HEK293 (cell line): ENCODE data around the gene PAIP1.

Experiments
- ATF2 ChIP-seq: fragments of 450-650 bp; formaldehyde crosslinking; IDR thresholded peaks from 2 replicates; pipeline ENCODE4 v1.5.1; 2016; ENCODE audit warnings: missing biosample characterization, missing genetic modification characterization, low read depth
- ZBTB48 ChIP-seq: fragments of 450-650 bp; formaldehyde crosslinking; IDR thresholded peaks from 2 replicates; pipeline ENCODE4 v1.5.1; 2016; ENCODE audit warnings: missing biosample characterization, missing genetic modification characterization
- ZEB2 ChIP-seq: fragments of 450-650 bp; formaldehyde crosslinking; IDR thresholded peaks from 2 replicates; pipeline ENCODE4 v1.5.1; 2016; ENCODE audit warnings: missing biosample characterization, missing genetic modification characterization
- ZFHX2 ChIP-seq: fragments of 450-650 bp; formaldehyde crosslinking; conservative IDR thresholded peaks from 2 replicates; pipeline ENCODE4 v1.5.1; 2016; ENCODE audit warnings: missing biosample characterization, missing genetic modification characterization
- ZNF10 ChIP-seq: fragments of 450-650 bp; formaldehyde crosslinking; IDR thresholded peaks from 2 replicates; pipeline ENCODE4 v1.5.1; 2017; ENCODE audit warnings: missing biosample characterization, missing genetic modification characterization
- ZNF112 ChIP-seq: fragments of 450-650 bp; formaldehyde crosslinking; IDR thresholded peaks from 2 replicates; pipeline ENCODE4 v1.5.0; 2017; ENCODE audit warnings: missing biosample characterization, missing genetic modification characterization
- ZNF157 ChIP-seq: fragments of 450-650 bp; formaldehyde crosslinking; IDR thresholded peaks from 2 replicates; pipeline ENCODE4 v1.5.1; 2016; ENCODE audit warnings: missing biosample characterization, missing genetic modification characterization
- ZNF16 ChIP-seq: fragments of 450-650 bp; formaldehyde crosslinking; IDR thresholded peaks from 2 replicates; pipeline ENCODE4 v1.5.1; 2016; ENCODE audit warnings: low read depth, missing biosample characterization, missing genetic modification characterization
- ZNF221 ChIP-seq: fragments of 450-650 bp; formaldehyde crosslinking; IDR thresholded peaks from 2 replicates; pipeline ENCODE4 v1.5.1; 2017; ENCODE audit warnings: missing biosample characterization, missing genetic modification characterization, borderline replicate concordance
- ZNF223 ChIP-seq: fragments of 450-650 bp; formaldehyde crosslinking; IDR thresholded peaks from 2 replicates; pipeline ENCODE4 v1.5.1; 2016; ENCODE audit warnings: missing biosample characterization, missing genetic modification characterization
- ZNF843 ChIP-seq: fragments of 450-650 bp; formaldehyde crosslinking; IDR thresholded peaks from 2 replicates; pipeline ENCODE4 v1.5.1; 2016; ENCODE audit warnings: missing biosample characterization, missing genetic modification characterization
- ZSCAN18 ChIP-seq: fragments of 450-650 bp; formaldehyde crosslinking; IDR thresholded peaks from 2 replicates; pipeline ENCODE4 v1.5.1; 2016; ENCODE audit warnings: missing biosample characterization, missing genetic modification characterization
- TF ChIP-seq, protein P1 (sequence below): fragments of 450-650 bp; formaldehyde crosslinking; IDR thresholded peaks from 2 replicates; pipeline ENCODE4 v1.5.1; 2016; ENCODE audit warnings: missing biosample characterization, missing genetic modification characterization, borderline replicate concordance
- TF ChIP-seq, protein P2 (sequence below): fragments of 450-650 bp; formaldehyde crosslinking; IDR thresholded peaks from 2 replicates; pipeline ENCODE4 v1.5.1; 2016; ENCODE audit warnings: missing biosample characterization, missing genetic modification characterization
- TF ChIP-seq, protein P3 (sequence below): fragments of 450-650 bp; formaldehyde crosslinking; IDR thresholded peaks from 2 replicates; pipeline ENCODE4 v1.5.0; 2017; ENCODE audit warnings: missing biosample characterization, missing genetic modification characterization, borderline replicate concordance

PAIP1 gene

DNA sequence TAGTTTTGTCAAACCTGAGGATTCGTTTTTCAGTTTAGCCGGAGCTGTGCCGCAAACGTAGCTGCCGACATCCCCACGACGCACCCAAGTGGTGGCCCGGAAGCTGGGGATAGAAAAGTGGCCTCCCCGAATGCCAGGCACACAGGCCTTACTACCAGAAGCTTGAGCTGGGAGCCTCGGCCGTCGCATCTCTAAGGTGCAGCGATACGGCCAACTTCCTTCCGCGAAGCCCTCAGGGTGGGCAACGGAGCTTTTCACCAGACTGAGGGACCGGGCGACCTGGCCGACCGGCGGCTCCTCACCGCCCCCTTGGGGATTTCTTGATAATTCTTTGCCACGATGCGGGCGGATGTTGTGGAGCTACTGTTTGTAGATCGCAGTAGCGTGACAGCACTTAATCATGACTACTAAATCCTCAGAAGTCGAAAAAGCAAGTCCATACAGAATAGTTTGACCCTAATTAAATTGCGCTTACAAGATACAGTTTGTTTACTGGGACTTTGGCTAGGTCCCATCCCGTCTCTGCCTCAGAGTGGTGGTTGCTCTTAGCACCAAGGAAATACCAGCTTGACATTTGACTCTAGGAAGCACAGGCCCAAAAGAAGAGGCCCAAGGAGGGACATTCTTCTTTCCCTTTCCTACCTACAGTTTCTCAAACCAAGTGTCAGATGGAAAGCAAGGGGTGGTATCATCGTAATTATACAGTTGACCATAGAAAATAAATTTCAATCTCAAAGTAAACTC, 72.6 kb downstream of the PAIP1 start (continued):
- TF ChIP-seq, protein P1, sequence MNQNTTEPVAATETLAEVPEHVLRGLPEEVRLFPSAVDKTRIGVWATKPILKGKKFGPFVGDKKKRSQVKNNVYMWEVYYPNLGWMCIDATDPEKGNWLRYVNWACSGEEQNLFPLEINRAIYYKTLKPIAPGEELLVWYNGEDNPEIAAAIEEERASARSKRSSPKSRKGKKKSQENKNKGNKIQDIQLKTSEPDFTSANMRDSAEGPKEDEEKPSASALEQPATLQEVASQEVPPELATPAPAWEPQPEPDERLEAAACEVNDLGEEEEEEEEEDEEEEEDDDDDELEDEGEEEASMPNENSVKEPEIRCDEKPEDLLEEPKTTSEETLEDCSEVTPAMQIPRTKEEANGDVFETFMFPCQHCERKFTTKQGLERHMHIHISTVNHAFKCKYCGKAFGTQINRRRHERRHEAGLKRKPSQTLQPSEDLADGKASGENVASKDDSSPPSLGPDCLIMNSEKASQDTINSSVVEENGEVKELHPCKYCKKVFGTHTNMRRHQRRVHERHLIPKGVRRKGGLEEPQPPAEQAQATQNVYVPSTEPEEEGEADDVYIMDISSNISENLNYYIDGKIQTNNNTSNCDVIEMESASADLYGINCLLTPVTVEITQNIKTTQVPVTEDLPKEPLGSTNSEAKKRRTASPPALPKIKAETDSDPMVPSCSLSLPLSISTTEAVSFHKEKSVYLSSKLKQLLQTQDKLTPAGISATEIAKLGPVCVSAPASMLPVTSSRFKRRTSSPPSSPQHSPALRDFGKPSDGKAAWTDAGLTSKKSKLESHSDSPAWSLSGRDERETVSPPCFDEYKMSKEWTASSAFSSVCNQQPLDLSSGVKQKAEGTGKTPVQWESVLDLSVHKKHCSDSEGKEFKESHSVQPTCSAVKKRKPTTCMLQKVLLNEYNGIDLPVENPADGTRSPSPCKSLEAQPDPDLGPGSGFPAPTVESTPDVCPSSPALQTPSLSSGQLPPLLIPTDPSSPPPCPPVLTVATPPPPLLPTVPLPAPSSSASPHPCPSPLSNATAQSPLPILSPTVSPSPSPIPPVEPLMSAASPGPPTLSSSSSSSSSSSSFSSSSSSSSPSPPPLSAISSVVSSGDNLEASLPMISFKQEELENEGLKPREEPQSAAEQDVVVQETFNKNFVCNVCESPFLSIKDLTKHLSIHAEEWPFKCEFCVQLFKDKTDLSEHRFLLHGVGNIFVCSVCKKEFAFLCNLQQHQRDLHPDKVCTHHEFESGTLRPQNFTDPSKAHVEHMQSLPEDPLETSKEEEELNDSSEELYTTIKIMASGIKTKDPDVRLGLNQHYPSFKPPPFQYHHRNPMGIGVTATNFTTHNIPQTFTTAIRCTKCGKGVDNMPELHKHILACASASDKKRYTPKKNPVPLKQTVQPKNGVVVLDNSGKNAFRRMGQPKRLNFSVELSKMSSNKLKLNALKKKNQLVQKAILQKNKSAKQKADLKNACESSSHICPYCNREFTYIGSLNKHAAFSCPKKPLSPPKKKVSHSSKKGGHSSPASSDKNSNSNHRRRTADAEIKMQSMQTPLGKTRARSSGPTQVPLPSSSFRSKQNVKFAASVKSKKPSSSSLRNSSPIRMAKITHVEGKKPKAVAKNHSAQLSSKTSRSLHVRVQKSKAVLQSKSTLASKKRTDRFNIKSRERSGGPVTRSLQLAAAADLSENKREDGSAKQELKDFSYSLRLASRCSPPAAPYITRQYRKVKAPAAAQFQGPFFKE (tag by site-specific recombination): no peak
- TF ChIP-seq, protein P2, sequence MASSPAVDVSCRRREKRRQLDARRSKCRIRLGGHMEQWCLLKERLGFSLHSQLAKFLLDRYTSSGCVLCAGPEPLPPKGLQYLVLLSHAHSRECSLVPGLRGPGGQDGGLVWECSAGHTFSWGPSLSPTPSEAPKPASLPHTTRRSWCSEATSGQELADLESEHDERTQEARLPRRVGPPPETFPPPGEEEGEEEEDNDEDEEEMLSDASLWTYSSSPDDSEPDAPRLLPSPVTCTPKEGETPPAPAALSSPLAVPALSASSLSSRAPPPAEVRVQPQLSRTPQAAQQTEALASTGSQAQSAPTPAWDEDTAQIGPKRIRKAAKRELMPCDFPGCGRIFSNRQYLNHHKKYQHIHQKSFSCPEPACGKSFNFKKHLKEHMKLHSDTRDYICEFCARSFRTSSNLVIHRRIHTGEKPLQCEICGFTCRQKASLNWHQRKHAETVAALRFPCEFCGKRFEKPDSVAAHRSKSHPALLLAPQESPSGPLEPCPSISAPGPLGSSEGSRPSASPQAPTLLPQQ (tag by site-specific recombination): no peak
- TF ChIP-seq ZBTB48 (tag by site-specific recombination): no peak
- TF ChIP-seq ZNF223: no peak
- TF ChIP-seq ZNF16 (tag by site-specific recombination): 0 out of 2 replicates have a peak, but pooled peaks have one; percentile 34
- no peak for TF ChIP-seq ZNF10 (tag by site-specific recombination)
- no peak for TF ChIP-seq ZNF157
- no peak for TF ChIP-seq ZNF112
- TF ChIP-seq ZNF843 (tag by site-specific recombination): no peak
- TF ChIP-seq ZEB2 (tag by site-specific recombination): peak; percentile 83
- TF ChIP-seq, protein P3, sequence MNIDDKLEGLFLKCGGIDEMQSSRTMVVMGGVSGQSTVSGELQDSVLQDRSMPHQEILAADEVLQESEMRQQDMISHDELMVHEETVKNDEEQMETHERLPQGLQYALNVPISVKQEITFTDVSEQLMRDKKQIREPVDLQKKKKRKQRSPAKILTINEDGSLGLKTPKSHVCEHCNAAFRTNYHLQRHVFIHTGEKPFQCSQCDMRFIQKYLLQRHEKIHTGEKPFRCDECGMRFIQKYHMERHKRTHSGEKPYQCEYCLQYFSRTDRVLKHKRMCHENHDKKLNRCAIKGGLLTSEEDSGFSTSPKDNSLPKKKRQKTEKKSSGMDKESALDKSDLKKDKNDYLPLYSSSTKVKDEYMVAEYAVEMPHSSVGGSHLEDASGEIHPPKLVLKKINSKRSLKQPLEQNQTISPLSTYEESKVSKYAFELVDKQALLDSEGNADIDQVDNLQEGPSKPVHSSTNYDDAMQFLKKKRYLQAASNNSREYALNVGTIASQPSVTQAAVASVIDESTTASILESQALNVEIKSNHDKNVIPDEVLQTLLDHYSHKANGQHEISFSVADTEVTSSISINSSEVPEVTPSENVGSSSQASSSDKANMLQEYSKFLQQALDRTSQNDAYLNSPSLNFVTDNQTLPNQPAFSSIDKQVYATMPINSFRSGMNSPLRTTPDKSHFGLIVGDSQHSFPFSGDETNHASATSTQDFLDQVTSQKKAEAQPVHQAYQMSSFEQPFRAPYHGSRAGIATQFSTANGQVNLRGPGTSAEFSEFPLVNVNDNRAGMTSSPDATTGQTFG (tag by site-specific recombination): no peak
- no peak for TF ChIP-seq ZFHX2
- no peak for TF ChIP-seq ZNF221
- TF ChIP-seq ZSCAN18 (tag by site-specific recombination): no peak
- TF ChIP-seq ATF2 (tag by site-specific recombination): no peak
- TF ChIP-seq, all 188 proteins: peak for 43
